ENCODE results near the gene PALD1. TPM values are rescaled to one million over a fixed set of nuclear protein-coding genes. Genes with fewer than 3 reads are reported as not detected.

PALD1 gene
- total RNA-seq, 4 donors from 2014 or later: 1.4 to 5.2 (median 4.0) TPM

- intact Hi-C loops (cut with DNase I; ENCODE audit: low total_unique reads): loop anchor here (5.0 kb wide), 1 partner anchor 82 kb away; no protein-coding TSS in a partner anchor
- H3K9me3 ChIP-seq: no peaks in the 10 kb centered on the region
- 79% methylated on average over 29 of the region's 29 CpGs; no CpG with 5 or more reads in 1 of the 2 donors for WGBS, 2 donors (ENCODE audit: low coverage in 1 of 2)
- H3K4me3 ChIP-seq: no peak overlapping the region
- H3K27me3 ChIP-seq: peaks cover 31% of the 10 kb centered on the region
- in situ Hi-C loops (cut with MboI; ENCODE audit: low pct_ligation_motif_present in 1 of 4, low pct_unique_long_range_greater_than_20kb in 1 of 4, low sequenced_read_pairs in 3 of 4): loop anchor here in 2 of 4 donors (5.0 to 25.0 kb wide), 3 partner anchors 82 to 302 kb away; no protein-coding TSS in a partner anchor
- H3K4me1 ChIP-seq: peaks cover 8 to 28% (median 19%) of the 10 kb centered on the region in 4 donors
- no peak for DNase-seq
- no peaks in the 10 kb centered on the region for H3K36me3 ChIP-seq
- peak overlapping the region in 3 of 4 donors; percentile 61 to 75 (median 68) for H3K27ac ChIP-seq
- TF ChIP-seq POLR2A (IDR thresholded peaks at IDR 0.05) (no peak), EP300 (IDR thresholded peaks at IDR 0.05; ENCODE audit: low read depth) (no peak), POLR2AphosphoS5 (IDR thresholded peaks at IDR 0.05) (no peak)
- TF ChIP-seq, protein P1, sequence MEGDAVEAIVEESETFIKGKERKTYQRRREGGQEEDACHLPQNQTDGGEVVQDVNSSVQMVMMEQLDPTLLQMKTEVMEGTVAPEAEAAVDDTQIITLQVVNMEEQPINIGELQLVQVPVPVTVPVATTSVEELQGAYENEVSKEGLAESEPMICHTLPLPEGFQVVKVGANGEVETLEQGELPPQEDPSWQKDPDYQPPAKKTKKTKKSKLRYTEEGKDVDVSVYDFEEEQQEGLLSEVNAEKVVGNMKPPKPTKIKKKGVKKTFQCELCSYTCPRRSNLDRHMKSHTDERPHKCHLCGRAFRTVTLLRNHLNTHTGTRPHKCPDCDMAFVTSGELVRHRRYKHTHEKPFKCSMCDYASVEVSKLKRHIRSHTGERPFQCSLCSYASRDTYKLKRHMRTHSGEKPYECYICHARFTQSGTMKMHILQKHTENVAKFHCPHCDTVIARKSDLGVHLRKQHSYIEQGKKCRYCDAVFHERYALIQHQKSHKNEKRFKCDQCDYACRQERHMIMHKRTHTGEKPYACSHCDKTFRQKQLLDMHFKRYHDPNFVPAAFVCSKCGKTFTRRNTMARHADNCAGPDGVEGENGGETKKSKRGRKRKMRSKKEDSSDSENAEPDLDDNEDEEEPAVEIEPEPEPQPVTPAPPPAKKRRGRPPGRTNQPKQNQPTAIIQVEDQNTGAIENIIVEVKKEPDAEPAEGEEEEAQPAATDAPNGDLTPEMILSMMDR (IDR thresholded peaks at IDR 0.05): no peak
These were observed 18.6 kb upstream of the PALD1 start for GRCh38 chr10:70459774-70460490.

DNA sequence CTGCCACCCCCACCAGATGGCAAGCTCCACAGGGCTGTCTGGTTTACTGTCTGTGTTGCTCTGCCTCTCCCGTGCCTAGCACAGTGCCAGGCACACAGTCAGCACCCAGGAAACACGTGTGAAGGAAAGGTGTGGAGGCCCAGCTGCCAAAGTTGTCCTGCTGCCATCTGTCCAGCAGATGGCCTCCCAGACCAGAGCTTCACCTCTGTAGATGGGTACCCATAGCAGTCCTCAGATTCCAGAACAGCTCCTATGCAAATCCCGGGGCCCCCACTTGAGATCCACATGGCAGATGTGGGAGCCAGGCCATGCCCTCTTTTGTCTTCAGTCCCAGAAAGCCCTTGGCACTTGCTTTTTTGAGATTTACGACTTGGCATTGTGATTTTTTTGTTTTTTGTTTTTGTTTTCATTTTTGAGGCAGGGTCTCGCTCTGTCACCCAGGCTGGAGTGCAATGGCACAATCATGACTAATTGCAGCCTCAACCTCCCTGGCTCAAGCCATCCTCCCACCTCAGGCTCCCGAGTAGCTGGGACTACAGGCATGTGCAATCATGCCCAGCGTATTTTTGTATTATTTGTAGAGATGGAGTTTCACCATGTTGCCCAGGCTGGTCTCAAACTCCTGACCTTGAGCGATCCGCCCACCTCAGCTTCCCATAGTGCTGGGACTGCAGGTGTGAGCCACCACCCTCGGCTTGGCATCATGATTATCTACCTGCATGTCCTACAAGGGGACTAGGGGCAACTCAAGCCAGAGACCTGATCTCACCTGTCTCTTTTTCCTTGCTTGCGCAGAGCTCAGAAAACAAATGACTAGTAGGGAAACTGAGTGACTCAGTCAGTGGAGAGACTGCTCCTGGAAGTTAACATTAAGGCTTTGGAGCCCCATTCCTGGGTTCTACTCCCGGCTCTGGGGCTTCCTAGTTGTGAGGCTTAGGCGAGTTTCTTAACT, 16.9 kb upstream of the PALD1 start:
- peaks cover 30% of the 10 kb centered on the region for H3K27me3 ChIP-seq
- 57 to 71% methylated on average over 3 to 12 of the region's 13 CpGs for WGBS, 2 donors (ENCODE audit: low coverage in 1 of 2)
- intact Hi-C loops (cut with DNase I; ENCODE audit: low total_unique reads) (loop anchor here (5.0 kb wide), 1 partner anchor 81 kb away; no protein-coding TSS in a partner anchor), in situ Hi-C loops (cut with MboI; ENCODE audit: low pct_ligation_motif_present in 1 of 4, low pct_unique_long_range_greater_than_20kb in 1 of 4, low sequenced_read_pairs in 3 of 4) (loop anchor here in 2 of 4 donors (5.0 to 25.0 kb wide), 3 partner anchors 81 to 301 kb away; no protein-coding TSS in a partner anchor)
- TF ChIP-seq, protein P1 (IDR thresholded peaks at IDR 0.05): peak; percentile 73 to 82 (median 80)
- TF ChIP-seq POLR2AphosphoS5 (IDR thresholded peaks at IDR 0.05) (no peak), EP300 (IDR thresholded peaks at IDR 0.05; ENCODE audit: low read depth) (no peak), POLR2A (IDR thresholded peaks at IDR 0.05) (no peak)
- no peaks in the 10 kb centered on the region for H3K36me3 ChIP-seq
- peak; percentile 62 for DNase-seq
- H3K4me3 ChIP-seq: no peak overlapping the region
- no peaks in the 10 kb centered on the region for H3K9me3 ChIP-seq
- peak overlapping the region in 2 of 4 donors; percentile 16 to 44 for H3K27ac ChIP-seq
- H3K4me1 ChIP-seq: peaks cover 8 to 28% (median 19%) of the 10 kb centered on the region in 4 donors

DNA sequence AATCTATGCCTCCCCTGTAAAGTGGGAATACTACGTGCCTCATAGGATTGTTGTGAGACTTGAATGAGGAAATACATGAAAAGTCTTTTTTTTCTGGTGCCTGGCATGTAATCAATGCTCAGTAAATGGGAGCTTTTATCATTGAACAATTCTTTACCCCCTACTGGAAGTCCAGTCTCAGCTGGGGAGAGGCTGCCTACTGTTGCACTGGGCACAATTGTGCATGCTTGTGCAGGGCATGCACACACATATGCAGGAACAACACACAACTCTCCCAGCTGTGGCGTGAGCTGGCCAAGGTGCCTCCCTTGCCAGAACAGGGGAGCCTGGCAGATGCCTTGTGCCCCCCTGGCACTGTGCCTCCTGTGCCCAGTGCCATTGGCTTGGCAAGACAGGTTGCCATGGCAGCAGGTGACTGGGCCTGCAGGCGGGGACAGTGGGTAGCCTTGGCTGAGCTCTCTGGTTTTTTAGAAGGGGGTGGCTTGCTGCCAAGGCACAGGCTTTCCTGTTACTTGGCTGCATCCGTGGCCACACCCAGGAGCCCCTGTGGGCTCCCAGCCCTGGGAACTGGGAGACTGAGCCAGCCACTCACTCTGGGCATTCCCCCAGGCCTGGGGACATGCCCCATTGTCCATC, 16.1 kb upstream of the PALD1 start:
- Histone ChIP-seq H3K4me3 (no peak overlapping the region), H3K36me3 (no peaks in the 10 kb centered on the region), H3K4me1 (peaks cover 8 to 28% (median 19%) of the 10 kb centered on the region in 4 donors), H3K27ac (peak overlapping the region in 2 of 4 donors; percentile 16 to 44), H3K27me3 (peaks cover 22% of the 10 kb centered on the region), H3K9me3 (no peaks in the 10 kb centered on the region)
- intact Hi-C loops (cut with DNase I; ENCODE audit: low total_unique reads): loop anchor here (5.0 kb wide), 1 partner anchor 80 kb away; no protein-coding TSS in a partner anchor
- peak; percentile 24 for DNase-seq
- TF ChIP-seq, protein P1 (IDR thresholded peaks at IDR 0.05): no peak
- TF ChIP-seq POLR2A (IDR thresholded peaks at IDR 0.05): no peak
- WGBS, 2 donors (ENCODE audit: low coverage in 1 of 2): 26% methylated on average over 4 of the region's 4 CpGs; no CpG with 5 or more reads in 1 of the 2 donors
- in situ Hi-C loops (cut with MboI; ENCODE audit: low pct_ligation_motif_present in 1 of 4, low pct_unique_long_range_greater_than_20kb in 1 of 4, low sequenced_read_pairs in 3 of 4): loop anchor here in 2 of 4 donors (5.0 to 25.0 kb wide), 3 partner anchors 80 to 300 kb away; no protein-coding TSS in a partner anchor
